C4-2B (cell line): ENCODE results near the gene OSBPL9.
"Not testable (repeated sequence)": the region's sequence is repeated elsewhere in the genome, so short reads cannot be mapped to it uniquely, and the experiment has no call there.

Experiments
- CTCF ChIP-seq: fragments of 450-650 bp; conservative IDR thresholded peaks from 2 replicates; pipeline ENCODE4 v1.5.1; 2017; ENCODE audit warnings: mild to moderate bottlenecking
- ZFX ChIP-seq: fragments of 450-650 bp; IDR thresholded peaks from 2 replicates; pipeline ENCODE4 v1.6.1; 2017

- TF ChIP-seq ZFX, CTCF: not testable (repeated sequence)
Observed at GRCh38 chr1:51646592-51646991, 29.7 kb downstream of the OSBPL9 start.
